ENCODE measurements around the gene ANXA1.
A peak's percentile ranks its signal among the peaks of the same experiment; 100 is the strongest.

ANXA1 gene

GRCh38 chr9:73114958-73115357, 36.7 kb upstream of the ANXA1 start:
- Histone ChIP-seq H3K4me3 (ENCODE audit: low read depth, low read length) (no peak overlapping the region), H3K27me3 (replicated peaks) (no peaks in the 10 kb centered on the region), H3K36me3 (replicated peaks) (no peaks in the 10 kb centered on the region), H3K27ac (no peak overlapping the region)
- TF ChIP-seq CTCF (IDR thresholded peaks at IDR 0.05; ENCODE audit: low read depth, low read length, missing control alignments) = no peak
- in situ Hi-C loops (cut with HindIII; ENCODE audit: low pct_ligation_motif_present, low sequenced_read_pairs) = no loop called here
- DNase-seq = no peak

GRCh38 chr9:73116031-73116430, 35.6 kb upstream of the ANXA1 start:
- H3K27ac ChIP-seq = peak overlapping the region; percentile 31
- no peaks in the 10 kb centered on the region for H3K27me3 ChIP-seq (replicated peaks)
- in situ Hi-C loops (cut with HindIII; ENCODE audit: low pct_ligation_motif_present, low sequenced_read_pairs) = no loop called here
- TF ChIP-seq CTCF (IDR thresholded peaks at IDR 0.05; ENCODE audit: low read depth, low read length, missing control alignments) = no peak
- H3K36me3 ChIP-seq (replicated peaks) = no peaks in the 10 kb centered on the region
- no peak overlapping the region for H3K4me3 ChIP-seq (ENCODE audit: low read depth, low read length)
- DNase-seq = peak; percentile 65

GRCh38 chr9:73116880-73117279, 34.8 kb upstream of the ANXA1 start:
- Histone ChIP-seq H3K27me3 (replicated peaks) (no peaks in the 10 kb centered on the region), H3K4me3 (ENCODE audit: low read depth, low read length) (no peak overlapping the region), H3K36me3 (replicated peaks) (no peaks in the 10 kb centered on the region), H3K27ac (no peak overlapping the region)
- TF ChIP-seq CTCF (IDR thresholded peaks at IDR 0.05; ENCODE audit: low read depth, low read length, missing control alignments) = no peak
- DNase-seq = no peak
- in situ Hi-C loops (cut with HindIII; ENCODE audit: low pct_ligation_motif_present, low sequenced_read_pairs) = no loop called here

GRCh38 chr9:73118286-73118685, 33.4 kb upstream of the ANXA1 start:
- H3K36me3 ChIP-seq (replicated peaks) = no peaks in the 10 kb centered on the region
- no peak for TF ChIP-seq CTCF (IDR thresholded peaks at IDR 0.05; ENCODE audit: low read depth, low read length, missing control alignments)
- H3K4me3 ChIP-seq (ENCODE audit: low read depth, low read length) = no peak overlapping the region
- in situ Hi-C loops (cut with HindIII; ENCODE audit: low pct_ligation_motif_present, low sequenced_read_pairs) = no loop called here
- peak overlapping the region; percentile 64 for H3K27ac ChIP-seq
- H3K27me3 ChIP-seq (replicated peaks) = no peaks in the 10 kb centered on the region
- DNase-seq = no peak

- DNase-seq = peak; percentile 69
- H3K27ac ChIP-seq = peak overlapping the region; percentile 64
- H3K4me3 ChIP-seq (ENCODE audit: low read depth, low read length) = no peak overlapping the region
- no peak for TF ChIP-seq CTCF (IDR thresholded peaks at IDR 0.05; ENCODE audit: low read depth, low read length, missing control alignments)
- no peaks in the 10 kb centered on the region for H3K27me3 ChIP-seq (replicated peaks)
- no peaks in the 10 kb centered on the region for H3K36me3 ChIP-seq (replicated peaks)
- in situ Hi-C loops (cut with HindIII; ENCODE audit: low pct_ligation_motif_present, low sequenced_read_pairs) = no loop called here
Measured at GRCh38 chr9:73118898-73119554, 32.6 kb upstream of the ANXA1 start.

GRCh38 chr9:73121375-73121935, 30.2 kb upstream of the ANXA1 start:
- TF ChIP-seq CTCF (IDR thresholded peaks at IDR 0.05; ENCODE audit: low read depth, low read length, missing control alignments) = no peak

More at GRCh38 chr9:73121375-73121935, 30.2 kb upstream of the ANXA1 start:
- DNase-seq = no peak
- Histone ChIP-seq H3K36me3 (replicated peaks) (no peaks in the 10 kb centered on the region), H3K27me3 (replicated peaks) (no peaks in the 10 kb centered on the region), H3K27ac (no peak overlapping the region), H3K4me3 (ENCODE audit: low read depth, low read length) (no peak overlapping the region)
- in situ Hi-C loops (cut with HindIII; ENCODE audit: low pct_ligation_motif_present, low sequenced_read_pairs) = no loop called here

Measured in brain microvascular endothelial cell (primary cell).